CD4-positive, alpha-beta memory T cell (primary cell): ENCODE results near the gene COX10. TPM values are rescaled to one million over a fixed set of nuclear protein-coding genes. Genes with fewer than 3 reads are reported as not detected.

Source experiments
- CTCF ChIA-PET: fragments of 350-600 bp; sonication (Branson Sonifier 250); formaldehyde crosslinking; loops from one replicate; lab custom pipeline; 2021; ENCODE audit warnings: inconsistent platforms; ENCODE audit not compliant: partially characterized antibody; lab: Charles Lee
- POLR2A ChIA-PET: fragments of 350-600 bp; sonication (Branson Sonifier 250); formaldehyde crosslinking; loops from one replicate; lab custom pipeline; 2021; ENCODE audit not compliant: partially characterized antibody; lab: Charles Lee
- DNase-seq, 5 donors: peaks; one replicate each; pipeline versions ENCODE4 v3.0.0 to v3.0.0-alpha.2; 2020 to 2022; ENCODE audit warnings: mixed read lengths in 1 of 5
- H3K27ac ChIP-seq: one replicate; pipeline ENCODE4 v1.7.0; 2013; ENCODE audit warnings: low read depth, low read length
- H3K27me3 ChIP-seq: 2 replicates; pipeline ENCODE4 v1.7.0; 2013; ENCODE audit warnings: mild to moderate bottlenecking, low read length, moderate library complexity; ENCODE audit not compliant: insufficient read depth
- H3K36me3 ChIP-seq: 2 replicates; pipeline ENCODE4 v1.7.0; 2013; ENCODE audit warnings: mild to moderate bottlenecking, low read length, moderate library complexity; ENCODE audit not compliant: insufficient read depth
- H3K4me1 ChIP-seq: 2 replicates; pipeline ENCODE4 v1.7.0; 2013; ENCODE audit warnings: mild to moderate bottlenecking, low read length, moderate library complexity; ENCODE audit not compliant: insufficient read depth
- H3K4me3 ChIP-seq, 2 donors: one replicate each; pipeline ENCODE4 v1.7.0; 2013; ENCODE audit warnings: low read length in 2 of 2, mild to moderate bottlenecking in 1 of 2
- H3K9me3 ChIP-seq, 2 donors: one replicate each; pipeline ENCODE4 v1.7.0; 2013; ENCODE audit warnings: low read length in 2 of 2, control low read depth in 1 of 2; ENCODE audit not compliant: control insufficient read depth in 1 of 2
- H3K27ac Mint-ChIP-seq, 7 donors: one replicate each; pipeline ENCODE4 v1.8.0; 2020 to 2021; ENCODE audit warnings: mixed read lengths in 7 of 7, mild to moderate bottlenecking in 6 of 7, inconsistent platforms in 3 of 7, moderate library complexity in 3 of 7
- H3K27me3 Mint-ChIP-seq, 2 donors: one replicate each; pipeline ENCODE4 v1.8.0; 2020 to 2021; ENCODE audit warnings: mixed read lengths in 2 of 2
- H3K36me3 Mint-ChIP-seq, 2 donors: one replicate each; pipeline ENCODE4 v1.8.0; 2020 to 2021; ENCODE audit warnings: mixed read lengths in 2 of 2, inconsistent platforms in 1 of 2, mild to moderate bottlenecking in 1 of 2
- H3K4me1 Mint-ChIP-seq, 4 donors: one replicate each; pipeline ENCODE4 v1.8.0; 2020 to 2021; ENCODE audit warnings: mixed read lengths in 4 of 4, mild to moderate bottlenecking in 1 of 4
- H3K4me3 Mint-ChIP-seq, 8 donors: one replicate each; pipeline ENCODE4 v1.8.0; 2020 to 2021; ENCODE audit warnings: mixed read lengths in 8 of 8, mild to moderate bottlenecking in 7 of 8, moderate library complexity in 6 of 8, inconsistent platforms in 3 of 8
- H3K9me3 Mint-ChIP-seq, 8 donors: one replicate each; pipeline ENCODE4 v1.8.0; 2020 to 2021; ENCODE audit warnings: mixed read lengths in 8 of 8, mild to moderate bottlenecking in 5 of 8, inconsistent platforms in 3 of 8, moderate library complexity in 1 of 8
- intact Hi-C: fragments of 100-400 bp; cut with micrococcal nuclease; formaldehyde crosslinking; loops from one replicate; pipeline ENCODE4 v1.15.1; 2023
- polyA plus RNA-seq, 2 donors: library from polyadenylated mRNA; unstranded; fragments of 300-500 nt; fragmentation: Illumina TruSeq; gene quantifications; one replicate each; pipeline ENCODE4 v1.2.3, GENCODE V29; 2021
- total RNA-seq, 2 experiments: library from RNA; stranded (reverse); gene quantifications; one replicate each; pipeline ENCODE4 v1.2.3, GENCODE V29; 2021

The COX10 gene
- total and polyA plus RNA-seq, 4 experiments from 2014 or later, result 16.9 to 34.8 (median 20.4) TPM

DNA sequence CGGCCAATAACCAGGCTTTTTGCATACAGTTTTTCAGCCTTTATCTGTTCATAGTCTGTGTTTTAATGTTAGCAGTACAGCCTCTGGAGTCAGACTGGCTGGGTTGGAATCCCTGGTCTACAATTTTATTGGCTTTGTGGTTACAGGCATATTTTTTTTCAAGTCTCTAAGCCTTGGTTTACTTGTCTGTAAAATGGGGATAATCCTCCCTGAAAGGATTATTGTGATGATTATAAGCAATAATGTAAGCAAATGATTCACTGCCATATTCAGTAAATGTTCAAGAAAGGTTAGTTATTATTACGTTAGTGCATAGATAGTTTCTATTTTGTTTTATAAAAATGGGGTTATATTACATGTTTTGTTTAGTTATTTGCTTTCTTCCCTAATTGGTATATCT is 15.7 kb downstream of the COX10 start:
- no peaks in the 10 kb centered on the region for H3K36me3 ChIP-seq
- DNase-seq, result no peak
- no peaks in the 10 kb centered on the region for H3K9me3 ChIP-seq
- H3K4me3 Mint-ChIP-seq, result no peak overlapping the region
- no peaks in the 10 kb centered on the region for H3K27me3 ChIP-seq
- H3K4me3 ChIP-seq, result no peak overlapping the region
- no peaks in the 10 kb centered on the region for H3K27me3 Mint-ChIP-seq
- peaks cover 29 to 30% of the 10 kb centered on the region in 2 donors for H3K36me3 Mint-ChIP-seq
- POLR2A ChIA-PET, result no interaction called here
- H3K27ac ChIP-seq, result no peak overlapping the region
- intact Hi-C loops, result no loop called here
- no peak overlapping the region for H3K27ac Mint-ChIP-seq
- peaks cover 15% of the 10 kb centered on the region for H3K4me1 ChIP-seq
- peaks cover 22 to 54% (median 36%) of the 10 kb centered on the region in 4 donors for H3K4me1 Mint-ChIP-seq
- H3K9me3 Mint-ChIP-seq, result no peaks in the 10 kb centered on the region
- CTCF ChIA-PET, result interaction anchor here (1.1 kb wide), 1 partner anchor 118 kb away, joined by 3 read pairs; no protein-coding TSS in a partner anchor

DNA sequence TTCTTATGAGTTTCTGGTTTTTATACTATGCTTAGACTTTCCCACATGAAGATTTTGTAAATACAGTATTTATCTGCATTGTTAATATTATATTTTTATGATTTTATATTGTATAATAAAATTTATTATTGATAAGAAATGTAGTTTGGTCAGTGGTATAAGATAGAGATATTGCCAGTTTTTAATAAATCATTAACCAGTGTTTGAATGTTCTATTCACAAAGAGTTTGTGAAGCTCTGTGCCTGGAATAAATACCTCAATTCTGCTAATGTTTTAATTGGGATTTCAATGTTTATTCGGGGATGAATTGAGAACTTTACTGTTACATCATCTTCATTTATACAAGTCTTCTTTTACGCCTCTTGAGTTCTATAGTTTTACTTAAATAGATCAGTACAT is 16.9 kb downstream of the COX10 start:
- POLR2A ChIA-PET, result interaction anchor here (1.4 kb wide), 1 partner anchor 110 kb away, joined by 4 read pairs; no protein-coding TSS in a partner anchor
- CTCF ChIA-PET, result interaction anchor here (1.1 kb wide), 1 partner anchor 117 kb away, joined by 3 read pairs; no protein-coding TSS in a partner anchor
- H3K4me1 Mint-ChIP-seq, result peaks cover 26 to 57% (median 40%) of the 10 kb centered on the region in 4 donors

DNA sequence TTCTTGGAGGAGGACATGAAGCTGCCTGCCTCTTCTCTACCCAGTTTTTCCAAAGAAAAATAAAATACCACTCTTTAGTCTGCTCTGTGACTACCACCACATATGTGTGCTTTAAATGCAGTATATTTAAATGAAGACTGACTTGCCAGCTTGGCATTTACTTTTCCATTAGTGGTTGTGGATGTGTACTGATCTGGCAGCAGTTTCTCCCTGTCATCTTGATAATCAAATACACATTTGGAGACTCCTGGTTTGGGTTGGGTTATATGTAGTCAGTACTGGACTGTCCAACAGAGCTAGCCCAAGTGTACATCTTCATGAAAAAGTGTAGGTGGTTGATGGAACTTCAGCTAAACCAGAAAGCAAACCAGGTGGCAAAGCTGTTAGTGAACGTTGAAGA is 19.9 kb downstream of the COX10 start:
- no peaks in the 10 kb centered on the region for H3K27me3 ChIP-seq
- peaks cover 29% of the 10 kb centered on the region for H3K4me1 ChIP-seq
- peaks cover 11 to 15% of the 10 kb centered on the region in 2 donors for H3K36me3 Mint-ChIP-seq
- H3K4me3 Mint-ChIP-seq, result no peak overlapping the region
- H3K27me3 Mint-ChIP-seq, result no peaks in the 10 kb centered on the region
- CTCF ChIA-PET, result interaction anchor here (1.0 to 4.0 kb wide), 2 partner anchors 110 to 212 kb away, joined by 3 to 13 read pairs; partner anchors contain the start of gene HS3ST3B1
- H3K9me3 ChIP-seq, result no peaks in the 10 kb centered on the region
- peaks cover 31 to 66% (median 48%) of the 10 kb centered on the region in 4 donors for H3K4me1 Mint-ChIP-seq
- H3K9me3 Mint-ChIP-seq, result no peaks in the 10 kb centered on the region
- POLR2A ChIA-PET, result no interaction called here
- no peak overlapping the region for H3K4me3 ChIP-seq
- intact Hi-C loops, result no loop called here
- no peaks in the 10 kb centered on the region for H3K36me3 ChIP-seq
- H3K27ac Mint-ChIP-seq, result peak overlapping the region in 1 of 7 donors; percentile 7
- no peak for DNase-seq
- no peak overlapping the region for H3K27ac ChIP-seq

More for the DNA sequence above, 16.9 kb downstream of the COX10 start:
- intact Hi-C loops, result no loop called here
- H3K4me1 ChIP-seq, result peaks cover 15% of the 10 kb centered on the region
- no peaks in the 10 kb centered on the region for H3K27me3 ChIP-seq
- no peak overlapping the region for H3K4me3 ChIP-seq
- no peaks in the 10 kb centered on the region for H3K9me3 Mint-ChIP-seq
- no peak overlapping the region for H3K27ac ChIP-seq
- no peaks in the 10 kb centered on the region for H3K9me3 ChIP-seq
- H3K27ac Mint-ChIP-seq, result no peak overlapping the region
- H3K27me3 Mint-ChIP-seq, result no peaks in the 10 kb centered on the region
- no peaks in the 10 kb centered on the region for H3K36me3 ChIP-seq
- peaks cover 24 to 25% of the 10 kb centered on the region in 2 donors for H3K36me3 Mint-ChIP-seq
- no peak for DNase-seq
- H3K4me3 Mint-ChIP-seq, result no peak overlapping the region

DNA sequence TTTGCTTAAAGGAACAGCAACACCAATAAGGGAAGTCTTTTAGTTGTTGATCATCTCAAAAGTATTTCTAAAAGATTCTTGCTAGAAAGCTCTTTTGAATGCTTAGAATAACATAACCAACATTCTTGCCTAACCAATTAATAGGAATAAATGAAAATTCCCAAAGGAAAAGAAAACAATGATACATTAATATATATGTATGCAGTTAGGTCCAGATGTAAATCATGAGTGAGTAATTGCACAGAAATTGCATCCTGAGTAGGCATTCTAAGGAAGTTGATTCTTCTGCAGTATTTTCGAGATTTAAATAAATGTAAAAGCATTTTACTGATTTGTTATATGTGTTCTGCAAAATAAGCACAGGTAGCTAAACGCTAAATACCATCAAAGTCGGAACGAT is 22.1 kb downstream of the COX10 start:
- POLR2A ChIA-PET, result no interaction called here
- no peak overlapping the region for H3K27ac Mint-ChIP-seq
- no peaks in the 10 kb centered on the region for H3K9me3 ChIP-seq

DNA sequence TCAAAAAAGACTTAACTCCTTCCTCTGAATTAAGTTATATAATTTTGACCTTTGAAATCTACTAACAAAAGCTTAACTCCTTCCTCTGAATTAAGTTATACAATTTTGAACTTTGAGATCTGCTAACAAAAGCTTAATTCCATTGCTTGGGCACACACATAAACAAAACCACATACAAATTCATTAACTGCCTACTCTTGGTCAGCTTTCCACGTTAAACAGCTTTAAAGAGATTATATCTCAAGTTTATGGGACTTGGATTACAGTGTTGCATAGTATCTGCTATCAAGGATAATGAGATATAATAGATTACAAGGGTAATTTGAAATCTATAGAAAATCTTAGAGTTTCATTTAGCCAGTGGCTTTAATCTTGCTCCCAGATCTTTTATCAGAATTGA is 23.5 kb downstream of the COX10 start:
- no peaks in the 10 kb centered on the region for H3K27me3 Mint-ChIP-seq
- ChIA-PET CTCF (no interaction called here), POLR2A (no interaction called here)

More for the DNA sequence above, 22.1 kb downstream of the COX10 start:
- intact Hi-C loops, result no loop called here
- H3K9me3 Mint-ChIP-seq, result no peaks in the 10 kb centered on the region
- no peaks in the 10 kb centered on the region for H3K27me3 Mint-ChIP-seq
- peaks cover 29% of the 10 kb centered on the region for H3K4me1 ChIP-seq
- no peaks in the 10 kb centered on the region for H3K27me3 ChIP-seq
- no peaks in the 10 kb centered on the region for H3K36me3 ChIP-seq
- H3K4me3 ChIP-seq, result no peak overlapping the region
- CTCF ChIA-PET, result interaction anchor here (1.1 to 4.0 kb wide), 3 partner anchors 112 to 497 kb away, joined by 3 to 13 read pairs (median 3); partner anchors contain the start of gene HS3ST3B1
- peaks cover 13 to 23% of the 10 kb centered on the region in 2 donors for H3K36me3 Mint-ChIP-seq
- peak overlapping the region in 1 of 8 donors; percentile 23 for H3K4me3 Mint-ChIP-seq
- peaks cover 35 to 81% (median 54%) of the 10 kb centered on the region in 4 donors for H3K4me1 Mint-ChIP-seq
- H3K27ac ChIP-seq, result no peak overlapping the region
- no peak for DNase-seq

DNA sequence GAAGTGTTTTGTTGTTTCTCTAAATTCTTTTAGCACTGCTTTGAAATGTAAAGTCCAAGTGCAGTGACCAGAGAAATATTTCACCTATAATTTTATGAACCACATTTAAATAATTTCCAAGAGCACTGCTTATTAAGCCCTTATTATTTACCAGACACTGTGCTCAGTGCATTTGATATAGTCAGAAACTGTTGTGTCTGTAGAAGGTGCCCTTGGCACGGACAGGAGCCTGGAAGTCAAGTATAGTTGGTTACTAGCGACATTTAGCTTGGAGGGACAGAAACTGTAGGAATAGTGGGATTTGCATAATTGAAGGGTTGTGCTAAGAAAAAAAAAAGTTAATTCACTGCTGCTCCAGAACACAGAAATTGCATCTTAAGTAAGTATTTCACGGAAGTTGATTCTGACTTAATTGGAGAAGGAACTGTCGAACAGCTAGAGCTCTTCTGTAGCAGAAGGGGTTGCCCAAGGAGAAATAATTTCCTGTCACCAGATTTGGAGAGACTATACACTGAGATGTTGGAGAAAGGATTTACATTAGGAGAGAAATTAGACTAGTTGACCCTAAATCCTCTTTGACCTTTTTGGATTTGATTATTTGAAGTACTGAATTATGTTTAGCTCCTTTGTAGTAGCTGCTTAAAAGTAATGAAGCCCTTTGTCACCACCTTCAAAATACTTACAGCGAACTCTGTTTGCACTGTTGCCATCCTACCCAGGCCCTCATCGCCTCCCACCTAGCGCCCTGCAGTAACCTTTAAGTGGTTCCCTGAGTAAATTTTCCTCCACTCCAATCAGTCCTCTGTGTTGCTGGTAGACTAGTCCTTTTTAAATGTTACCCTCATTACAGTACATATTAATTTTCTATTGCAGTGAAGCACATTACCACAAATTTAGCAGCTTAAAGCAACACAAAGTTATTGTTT is 25.6 kb downstream of the COX10 start:
- intact Hi-C loops, result no loop called here
- H3K27ac ChIP-seq, result no peak overlapping the region
- peak overlapping the region in 1 of 7 donors; percentile 15 for H3K27ac Mint-ChIP-seq
- no peaks in the 10 kb centered on the region for H3K27me3 ChIP-seq
- no peak overlapping the region for H3K4me3 Mint-ChIP-seq
- no peaks in the 10 kb centered on the region for H3K36me3 ChIP-seq
- H3K27me3 Mint-ChIP-seq, result no peaks in the 10 kb centered on the region
- no peaks in the 10 kb centered on the region for H3K9me3 Mint-ChIP-seq
- ChIA-PET POLR2A (interaction anchor here (0.6 kb wide), 1 partner anchor 28 kb away, joined by 3 read pairs; no protein-coding TSS in a partner anchor), CTCF (interaction anchor here (1.1 kb wide), 1 partner anchor 206 kb away, joined by 3 read pairs; the partner anchor contains the start of gene HS3ST3B1)
- peaks cover 26% of the 10 kb centered on the region for H3K4me1 ChIP-seq
- H3K9me3 ChIP-seq, result no peaks in the 10 kb centered on the region
- no peak overlapping the region for H3K4me3 ChIP-seq
- H3K36me3 Mint-ChIP-seq, result peaks cover 4 to 10% of the 10 kb centered on the region in 2 donors
- H3K4me1 Mint-ChIP-seq, result peaks cover 23 to 46% (median 34%) of the 10 kb centered on the region in 4 donors
- no peak for DNase-seq

More for the DNA sequence above, 23.5 kb downstream of the COX10 start:
- Histone ChIP-seq H3K27ac (no peak overlapping the region), H3K4me3 (no peak overlapping the region), H3K36me3 (no peaks in the 10 kb centered on the region), H3K9me3 (no peaks in the 10 kb centered on the region), H3K4me1 (peaks cover 26% of the 10 kb centered on the region), H3K27me3 (no peaks in the 10 kb centered on the region)
- Mint-ChIP-seq H3K36me3 (peaks cover 8 to 17% of the 10 kb centered on the region in 2 donors), H3K9me3 (no peaks in the 10 kb centered on the region), H3K27ac (peak overlapping the region in 1 of 7 donors; percentile 36), H3K4me1 (peaks cover 32 to 66% (median 48%) of the 10 kb centered on the region in 4 donors), H3K4me3 (no peak overlapping the region)
- intact Hi-C loops, result no loop called here
- no peak for DNase-seq

DNA sequence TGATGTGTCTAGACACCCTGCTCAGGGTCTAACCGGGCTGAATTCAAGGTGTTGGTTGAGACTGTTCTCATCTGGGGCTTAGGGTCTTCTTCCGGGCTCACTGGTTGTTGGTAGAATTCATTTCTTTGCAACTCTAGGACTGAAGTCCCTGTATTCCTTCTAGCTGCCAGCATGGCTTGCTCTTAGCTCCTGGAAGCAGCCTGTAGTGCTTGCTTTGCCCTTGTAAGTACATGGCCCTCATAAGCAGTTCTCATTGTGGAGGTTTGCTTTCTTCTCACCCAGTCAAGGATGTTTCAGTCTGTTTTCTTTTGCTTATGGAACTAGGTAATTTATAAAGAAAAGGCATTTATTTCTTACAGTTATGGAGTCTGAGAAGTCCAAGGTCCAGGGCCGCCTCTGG is 26.3 kb downstream of the COX10 start:
- intact Hi-C loops, result no loop called here
- Histone ChIP-seq H3K9me3 (no peaks in the 10 kb centered on the region), H3K4me3 (no peak overlapping the region), H3K36me3 (no peaks in the 10 kb centered on the region), H3K4me1 (peaks cover 27% of the 10 kb centered on the region), H3K27me3 (no peaks in the 10 kb centered on the region), H3K27ac (no peak overlapping the region)
- Mint-ChIP-seq H3K36me3 (peaks cover 4 to 8% of the 10 kb centered on the region in 2 donors), H3K27ac (no peak overlapping the region), H3K9me3 (no peaks in the 10 kb centered on the region), H3K27me3 (no peaks in the 10 kb centered on the region), H3K4me1 (peaks cover 20 to 44% (median 30%) of the 10 kb centered on the region in 4 donors), H3K4me3 (no peak overlapping the region)
- POLR2A ChIA-PET, result interaction anchor here (0.6 kb wide), 1 partner anchor 28 kb away, joined by 3 read pairs; no protein-coding TSS in a partner anchor
- CTCF ChIA-PET, result interaction anchor here (1.1 kb wide), 1 partner anchor 205 kb away, joined by 3 read pairs; the partner anchor contains the start of gene HS3ST3B1
- no peak for DNase-seq
